NCI-H82 (cell line): ENCODE data around the gene FSHR.

Experiments
- DNase-seq: peaks from one replicate; lab custom pipeline; 2025; lab: John Stamatoyannopoulos, UW

The FSHR gene

GRCh38 chr2:49111456-49111855 lies 42.9 kb downstream of the FSHR start:
- no peak for DNase-seq

- no peak for DNase-seq
Measured at GRCh38 chr2:49111006-49111405, 43.3 kb downstream of the FSHR start.

- no peak for DNase-seq
Measured at GRCh38 chr2:49110571-49110970, 43.7 kb downstream of the FSHR start.

GRCh38 chr2:49108851-49109250 lies 45.5 kb downstream of the FSHR start:
- DNase-seq: no peak

GRCh38 chr2:49108436-49108835 lies 45.9 kb downstream of the FSHR start:
- no peak for DNase-seq

- DNase-seq: no peak
Measured at GRCh38 chr2:49105506-49105905, 48.8 kb downstream of the FSHR start.

GRCh38 chr2:49102146-49102545 lies 52.2 kb downstream of the FSHR start:
- DNase-seq: no peak

- no peak for DNase-seq
Measured at GRCh38 chr2:49080681-49081080, 73.6 kb downstream of the FSHR start.

- no peak for DNase-seq
Measured at GRCh38 chr2:49070716-49071115, 83.6 kb downstream of the FSHR start.

- no peak for DNase-seq
Measured at GRCh38 chr2:49069829-49070228, 84.5 kb downstream of the FSHR start.

GRCh38 chr2:49068613-49069012 lies 85.7 kb downstream of the FSHR start:
- DNase-seq: no peak

- no peak for DNase-seq
Measured at GRCh38 chr2:49067971-49068370, 86.3 kb downstream of the FSHR start.

- DNase-seq: peak; percentile 48
Measured at GRCh38 chr2:49053156-49053555, 101.2 kb downstream of the FSHR start.

- DNase-seq: peak; percentile 18
Measured at GRCh38 chr2:49050265-49050664, 104.0 kb downstream of the FSHR start.

- no peak for DNase-seq
Measured at GRCh38 chr2:49049161-49049560, 105.2 kb downstream of the FSHR start.

GRCh38 chr2:49045083-49045482 lies 109.2 kb downstream of the FSHR start:
- DNase-seq: no peak

- peak; percentile 56 for DNase-seq
Measured at GRCh38 chr2:49044350-49045079, 109.8 kb downstream of the FSHR start.

- DNase-seq: no peak
Measured at GRCh38 chr2:49043405-49043982, 110.8 kb downstream of the FSHR start.

GRCh38 chr2:49042488-49042887 lies 111.8 kb downstream of the FSHR start:
- DNase-seq: no peak

- no peak for DNase-seq
Measured at GRCh38 chr2:49041061-49041460, 113.3 kb downstream of the FSHR start.

GRCh38 chr2:49037197-49037596 lies 117.1 kb downstream of the FSHR start:
- no peak for DNase-seq

GRCh38 chr2:49035481-49035880 lies 118.8 kb downstream of the FSHR start:
- DNase-seq: peak; percentile 51

- DNase-seq: no peak
Measured at GRCh38 chr2:49033394-49034185, 120.7 kb downstream of the FSHR start.
